ENCODE data around the gene LIF.
A peak's percentile ranks its signal among the peaks of the same experiment; 100 is the strongest.

LIF gene

GRCh38 chr22:30262112-30262511 is 15.6 kb upstream of the LIF start:
- Histone ChIP-seq H3K36me3 (no peaks in the 10 kb centered on the region), H3K4me1 (no peaks in the 10 kb centered on the region), H3K27me3 (no peaks in the 10 kb centered on the region), H3K9me3 (no peaks in the 10 kb centered on the region), H3K4me3 (ENCODE audit: low read depth, low read length) (no peak overlapping the region)
- TF ChIP-seq, protein P1, sequence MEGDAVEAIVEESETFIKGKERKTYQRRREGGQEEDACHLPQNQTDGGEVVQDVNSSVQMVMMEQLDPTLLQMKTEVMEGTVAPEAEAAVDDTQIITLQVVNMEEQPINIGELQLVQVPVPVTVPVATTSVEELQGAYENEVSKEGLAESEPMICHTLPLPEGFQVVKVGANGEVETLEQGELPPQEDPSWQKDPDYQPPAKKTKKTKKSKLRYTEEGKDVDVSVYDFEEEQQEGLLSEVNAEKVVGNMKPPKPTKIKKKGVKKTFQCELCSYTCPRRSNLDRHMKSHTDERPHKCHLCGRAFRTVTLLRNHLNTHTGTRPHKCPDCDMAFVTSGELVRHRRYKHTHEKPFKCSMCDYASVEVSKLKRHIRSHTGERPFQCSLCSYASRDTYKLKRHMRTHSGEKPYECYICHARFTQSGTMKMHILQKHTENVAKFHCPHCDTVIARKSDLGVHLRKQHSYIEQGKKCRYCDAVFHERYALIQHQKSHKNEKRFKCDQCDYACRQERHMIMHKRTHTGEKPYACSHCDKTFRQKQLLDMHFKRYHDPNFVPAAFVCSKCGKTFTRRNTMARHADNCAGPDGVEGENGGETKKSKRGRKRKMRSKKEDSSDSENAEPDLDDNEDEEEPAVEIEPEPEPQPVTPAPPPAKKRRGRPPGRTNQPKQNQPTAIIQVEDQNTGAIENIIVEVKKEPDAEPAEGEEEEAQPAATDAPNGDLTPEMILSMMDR (IDR thresholded peaks at IDR 0.05; ENCODE audit: low read depth, low read length) = no peak
- DNase-seq = no peak

DNA sequence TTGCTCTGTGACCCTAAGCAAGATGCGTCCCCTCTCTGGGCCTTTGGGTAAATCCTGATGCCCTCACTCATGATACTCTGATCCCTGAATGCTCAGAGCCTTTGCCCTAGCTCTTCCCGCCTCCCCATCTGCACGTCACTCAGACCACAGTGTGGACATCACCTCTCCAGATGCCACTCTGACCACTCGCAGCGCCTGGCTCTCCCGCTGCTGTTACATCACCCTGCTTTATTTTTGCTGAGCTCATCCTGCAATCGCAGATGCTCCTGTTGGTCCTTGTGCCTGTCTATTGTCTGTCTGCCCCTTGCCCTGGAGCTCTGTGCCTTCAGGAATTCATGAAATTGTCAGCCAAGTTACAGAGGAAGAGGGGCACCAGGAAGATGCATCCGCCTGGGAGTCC is 14.6 kb upstream of the LIF start:
- no peak overlapping the region for H3K4me3 ChIP-seq (ENCODE audit: low read depth, low read length)
- TF ChIP-seq, protein P1 (IDR thresholded peaks at IDR 0.05; ENCODE audit: low read depth, low read length) = no peak
- DNase-seq = no peak
- 0 out of 2 replicates have a peak, but pooled peaks cover 2% of the 10 kb centered on the region for H3K4me1 ChIP-seq
- no peaks in the 10 kb centered on the region for H3K27me3 ChIP-seq
- no peaks in the 10 kb centered on the region for H3K36me3 ChIP-seq
- no peaks in the 10 kb centered on the region for H3K9me3 ChIP-seq

- Histone ChIP-seq H3K9me3 (no peaks in the 10 kb centered on the region), H3K4me1 (0 out of 2 replicates have a peak, but pooled peaks cover 2% of the 10 kb centered on the region), H3K36me3 (no peaks in the 10 kb centered on the region), H3K4me3 (ENCODE audit: low read depth, low read length) (no peak overlapping the region), H3K27me3 (no peaks in the 10 kb centered on the region)
- TF ChIP-seq, protein P1 (IDR thresholded peaks at IDR 0.05; ENCODE audit: low read depth, low read length) = no peak
- no peak for DNase-seq
These were observed 14.1 kb upstream of the LIF start for GRCh38 chr22:30260682-30261081.

DNA sequence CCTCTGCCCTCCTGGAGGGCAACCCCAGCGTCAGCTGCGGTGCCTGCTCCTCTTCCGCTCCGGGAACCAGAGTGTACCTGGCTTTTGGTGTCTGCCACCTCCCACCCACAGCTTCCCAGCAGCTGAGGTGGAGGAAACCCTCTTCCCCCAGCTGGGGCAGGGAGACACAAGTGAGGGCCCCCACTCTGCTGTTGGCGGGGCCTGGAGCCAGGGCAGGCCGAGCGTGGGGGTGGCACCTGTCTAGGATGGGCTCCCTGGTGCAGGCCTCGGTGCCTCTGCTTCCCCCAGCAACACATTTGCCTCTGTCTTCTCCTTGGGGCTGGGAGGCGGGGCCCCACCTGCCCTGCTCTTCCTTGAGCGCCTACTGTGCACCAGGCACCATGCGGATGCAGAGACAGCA is 13.7 kb upstream of the LIF start:
- H3K4me1 ChIP-seq = 0 out of 2 replicates have a peak, but pooled peaks cover 2% of the 10 kb centered on the region
- TF ChIP-seq, protein P1 (IDR thresholded peaks at IDR 0.05; ENCODE audit: low read depth, low read length) = no peak
- DNase-seq = no peak
- H3K4me3 ChIP-seq (ENCODE audit: low read depth, low read length) = no peak overlapping the region
- H3K27me3 ChIP-seq = no peaks in the 10 kb centered on the region
- no peaks in the 10 kb centered on the region for H3K9me3 ChIP-seq
- no peaks in the 10 kb centered on the region for H3K36me3 ChIP-seq

- Histone ChIP-seq H3K4me1 (peaks cover 30% of the 10 kb centered on the region), H3K4me3 (ENCODE audit: low read depth, low read length) (no peak overlapping the region), H3K27me3 (no peaks in the 10 kb centered on the region), H3K9me3 (no peaks in the 10 kb centered on the region), H3K36me3 (no peaks in the 10 kb centered on the region)
- DNase-seq = no peak
- TF ChIP-seq, protein P1 (IDR thresholded peaks at IDR 0.05; ENCODE audit: low read depth, low read length) = no peak
These were observed 7.8 kb upstream of the LIF start for GRCh38 chr22:30254314-30254713.

- Histone ChIP-seq H3K4me1 (peaks cover 30% of the 10 kb centered on the region), H3K36me3 (no peaks in the 10 kb centered on the region), H3K9me3 (no peaks in the 10 kb centered on the region), H3K27me3 (no peaks in the 10 kb centered on the region), H3K4me3 (ENCODE audit: low read depth, low read length) (peak overlapping the region; percentile 36)
- TF ChIP-seq, protein P1 (IDR thresholded peaks at IDR 0.05; ENCODE audit: low read depth, low read length) = no peak
- DNase-seq = peak; percentile 95
These were observed 6.8 kb upstream of the LIF start for GRCh38 chr22:30253205-30253852.
